Upper lobe of left lung (tissue), 6 donors: ENCODE data around the gene C2. TPM values are rescaled to one million over a fixed set of nuclear protein-coding genes. Genes with fewer than 3 reads are reported as not detected.

Experiments
- ATAC-seq, 2 donors: fragments of 200-7000 bp; cut with Tn5 transposase; one replicate each; pipeline ENCODE4 v1.9.1; 2022; ENCODE audit warnings: mild to moderate bottlenecking in 2 of 2, moderate library complexity in 2 of 2; ENCODE audit not compliant: low FRiP score in 2 of 2
- DNase-seq, 2 donors: peaks; one replicate each; pipeline ENCODE4 v3.0.0-alpha.2; 2019 to 2020
- H3K27ac ChIP-seq, 4 donors: fragments of 200-600 bp; sonication (generic); one replicate each; pipeline ENCODE4 v1.5.1; 2016 to 2019
- H3K27me3 ChIP-seq, 4 donors: fragments of 200-600 bp; sonication (generic); one replicate each; pipeline ENCODE4 v1.5.1; 2017 to 2019
- H3K36me3 ChIP-seq, 4 donors: fragments of 200-600 bp; sonication (generic); one replicate each; pipeline ENCODE4 v1.5.1; 2016 to 2019
- H3K4me1 ChIP-seq, 4 donors: fragments of 200-600 bp; sonication (generic); one replicate each; pipeline ENCODE4 v1.5.1; 2018 to 2019
- H3K4me3 ChIP-seq, 4 donors: fragments of 200-600 bp; sonication (generic); one replicate each; pipeline ENCODE4 v1.5.1; 2017 to 2019; ENCODE audit warnings: mild to moderate bottlenecking in 2 of 4, moderate library complexity in 1 of 4
- H3K9me3 ChIP-seq, 4 donors: fragments of 200-600 bp; sonication (generic); one replicate each; pipeline ENCODE4 v1.5.1; 2018 to 2019
- EP300 ChIP-seq, 4 donors: sonication (generic); formaldehyde crosslinking; IDR thresholded peaks; one replicate each; pipeline ENCODE4 v1.5.1; 2017; ENCODE audit warnings: antibody characterized with exemption in 4 of 4, control low read depth in 2 of 4
- POLR2A ChIP-seq, 4 donors: fragments of 450-650 bp; IDR thresholded peaks; one replicate each; pipeline ENCODE4 v1.5.1; 2016 to 2017; ENCODE audit warnings: antibody characterized with exemption in 4 of 4, mild to moderate bottlenecking in 2 of 4
- POLR2AphosphoS5 ChIP-seq, 2 donors: sonication (generic); formaldehyde crosslinking; IDR thresholded peaks; one replicate each; pipeline ENCODE4 v1.5.1; 2017; ENCODE audit warnings: antibody characterized with exemption in 2 of 2
- WGBS, 2 donors: methylation state at CpG; one replicate each; pipeline ENCODE4 v1.1.5; 2017 to 2018; 5-methylcytosine and 5-hydroxymethylcytosine counted together
- total RNA-seq, 6 donors: library from RNA; depleted of rRNA in 4 of 6; stranded (reverse); fragments of >200 nt in 4 of 6; gene quantifications; one replicate each; pipeline versions ENCODE4 v1.1.0 to v1.2.1, GENCODE V29; 2016 to 2021
- TF ChIP-seq, protein P1 (sequence below), 6 experiments: fragments of 450-650 bp in 4 of 6; fragments of 200-600 bp in 2 of 6; sonication (generic) in 2 of 6; IDR thresholded peaks; one replicate each; pipeline ENCODE4 v1.5.1; 2016 to 2019; ENCODE audit warnings: antibody characterized with exemption in 6 of 6
- donor health status: DM: no; HTN: no; CAD: no; lungs with moderate emphysema.
- donor health status: DM: no; HTN: yes; CAD: no; lungs with severe emphysema.

Gene C2
- total RNA-seq, 6 donors from 2014 or later = 119 to 322 (median 233) TPM

DNA sequence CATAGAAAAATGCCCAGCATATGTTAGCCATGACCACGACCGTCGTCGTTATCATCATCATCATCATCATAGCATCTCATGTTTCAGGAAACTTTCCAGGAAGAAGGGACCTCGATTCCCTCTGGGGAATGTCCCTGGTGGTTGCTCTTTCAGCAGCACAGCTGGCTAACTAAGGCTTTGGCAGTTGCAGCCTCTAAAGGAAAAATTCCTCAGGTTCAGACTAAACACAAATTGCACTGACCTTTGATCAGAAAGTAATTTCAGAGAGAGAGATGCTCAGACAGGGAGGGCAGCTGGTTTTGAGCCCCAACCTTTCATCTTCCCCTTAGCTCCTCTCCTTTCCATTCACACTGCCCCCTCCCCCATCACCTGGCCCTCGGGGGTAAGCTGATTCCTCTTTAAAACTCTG lies 12.7 kb downstream of the C2 start:
- ATAC-seq (no peak), DNase-seq (no peak)
- H3K27ac ChIP-seq = no peak overlapping the region
- peaks cover 4 to 8% (median 8%) of the 10 kb centered on the region in 4 donors for H3K4me1 ChIP-seq
- WGBS, 2 donors = 6 to 23% methylated on average over 3 to 6 of the region's 6 CpGs
- peaks cover 0 to 33% (median 6%) of the 10 kb centered on the region in 4 donors for H3K36me3 ChIP-seq
- TF ChIP-seq EP300 (IDR thresholded peaks at IDR 0.05) = no peak
- TF ChIP-seq POLR2A (IDR thresholded peaks at IDR 0.05) = no peak
- TF ChIP-seq, protein P1, sequence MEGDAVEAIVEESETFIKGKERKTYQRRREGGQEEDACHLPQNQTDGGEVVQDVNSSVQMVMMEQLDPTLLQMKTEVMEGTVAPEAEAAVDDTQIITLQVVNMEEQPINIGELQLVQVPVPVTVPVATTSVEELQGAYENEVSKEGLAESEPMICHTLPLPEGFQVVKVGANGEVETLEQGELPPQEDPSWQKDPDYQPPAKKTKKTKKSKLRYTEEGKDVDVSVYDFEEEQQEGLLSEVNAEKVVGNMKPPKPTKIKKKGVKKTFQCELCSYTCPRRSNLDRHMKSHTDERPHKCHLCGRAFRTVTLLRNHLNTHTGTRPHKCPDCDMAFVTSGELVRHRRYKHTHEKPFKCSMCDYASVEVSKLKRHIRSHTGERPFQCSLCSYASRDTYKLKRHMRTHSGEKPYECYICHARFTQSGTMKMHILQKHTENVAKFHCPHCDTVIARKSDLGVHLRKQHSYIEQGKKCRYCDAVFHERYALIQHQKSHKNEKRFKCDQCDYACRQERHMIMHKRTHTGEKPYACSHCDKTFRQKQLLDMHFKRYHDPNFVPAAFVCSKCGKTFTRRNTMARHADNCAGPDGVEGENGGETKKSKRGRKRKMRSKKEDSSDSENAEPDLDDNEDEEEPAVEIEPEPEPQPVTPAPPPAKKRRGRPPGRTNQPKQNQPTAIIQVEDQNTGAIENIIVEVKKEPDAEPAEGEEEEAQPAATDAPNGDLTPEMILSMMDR (IDR thresholded peaks at IDR 0.05) = no peak
- TF ChIP-seq POLR2AphosphoS5 (IDR thresholded peaks at IDR 0.05) = no peak
- no peak overlapping the region for H3K4me3 ChIP-seq
- H3K9me3 ChIP-seq = no peaks in the 10 kb centered on the region
- no peaks in the 10 kb centered on the region for H3K27me3 ChIP-seq

DNA sequence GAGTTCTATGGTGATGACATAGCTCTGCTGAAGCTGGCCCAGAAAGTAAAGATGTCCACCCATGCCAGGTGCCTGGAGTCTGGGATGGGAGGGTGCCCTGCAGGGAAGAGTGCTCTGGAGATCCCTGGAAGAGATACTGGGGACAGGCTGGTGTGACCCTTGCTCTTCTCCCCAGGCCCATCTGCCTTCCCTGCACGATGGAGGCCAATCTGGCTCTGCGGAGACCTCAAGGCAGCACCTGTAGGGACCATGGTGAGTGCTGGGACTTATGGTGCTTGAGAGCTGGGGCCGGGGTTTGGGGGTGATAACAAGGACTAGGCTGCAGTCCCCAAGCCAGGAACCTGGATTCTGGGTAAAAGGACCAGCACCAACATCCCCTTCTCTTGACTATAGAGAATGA lies 16.2 kb downstream of the C2 start:
- no peak for ATAC-seq
- WGBS, 2 donors = 80 to 92% methylated on average over 2 to 3 of the region's 3 CpGs
- Histone ChIP-seq H3K9me3 (no peaks in the 10 kb centered on the region), H3K27me3 (no peaks in the 10 kb centered on the region), H3K36me3 (peaks cover 0 to 37% (median 8%) of the 10 kb centered on the region in 4 donors), H3K27ac (no peak overlapping the region), H3K4me1 (peaks cover 17 to 26% (median 21%) of the 10 kb centered on the region in 4 donors), H3K4me3 (no peak overlapping the region)
- DNase-seq = no peak
- no peak for TF ChIP-seq POLR2A (IDR thresholded peaks at IDR 0.05)
- TF ChIP-seq, protein P1 (IDR thresholded peaks at IDR 0.05) = no peak
- TF ChIP-seq EP300 (IDR thresholded peaks at IDR 0.05) = no peak
- no peak for TF ChIP-seq POLR2AphosphoS5 (IDR thresholded peaks at IDR 0.05)

DNA sequence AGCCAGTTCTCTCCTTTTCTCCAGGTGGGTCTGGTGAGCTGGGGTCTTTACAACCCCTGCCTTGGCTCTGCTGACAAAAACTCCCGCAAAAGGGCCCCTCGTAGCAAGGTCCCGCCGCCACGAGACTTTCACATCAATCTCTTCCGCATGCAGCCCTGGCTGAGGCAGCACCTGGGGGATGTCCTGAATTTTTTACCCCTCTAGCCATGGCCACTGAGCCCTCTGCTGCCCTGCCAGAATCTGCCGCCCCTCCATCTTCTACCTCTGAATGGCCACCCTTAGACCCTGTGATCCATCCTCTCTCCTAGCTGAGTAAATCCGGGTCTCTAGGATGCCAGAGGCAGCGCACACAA lies 17.6 kb downstream of the C2 start:
- Histone ChIP-seq H3K36me3 (peaks cover 0 to 29% (median 10%) of the 10 kb centered on the region in 4 donors), H3K27ac (peak overlapping the region; percentile 76 to 90 (median 86)), H3K4me3 (peak overlapping the region in 2 of 4 donors; percentile 26 to 39), H3K27me3 (no peaks in the 10 kb centered on the region), H3K9me3 (no peaks in the 10 kb centered on the region), H3K4me1 (peaks cover 17 to 28% (median 21%) of the 10 kb centered on the region in 4 donors)
- WGBS, 2 donors = 80 to 85% methylated on average over 9 of the region's 9 CpGs
- TF ChIP-seq EP300 (IDR thresholded peaks at IDR 0.05) = no peak
- TF ChIP-seq, protein P1 (IDR thresholded peaks at IDR 0.05) = no peak
- no peak for TF ChIP-seq POLR2AphosphoS5 (IDR thresholded peaks at IDR 0.05)
- TF ChIP-seq POLR2A (IDR thresholded peaks at IDR 0.05) = no peak
- ATAC-seq = no peak
- no peak for DNase-seq

DNA sequence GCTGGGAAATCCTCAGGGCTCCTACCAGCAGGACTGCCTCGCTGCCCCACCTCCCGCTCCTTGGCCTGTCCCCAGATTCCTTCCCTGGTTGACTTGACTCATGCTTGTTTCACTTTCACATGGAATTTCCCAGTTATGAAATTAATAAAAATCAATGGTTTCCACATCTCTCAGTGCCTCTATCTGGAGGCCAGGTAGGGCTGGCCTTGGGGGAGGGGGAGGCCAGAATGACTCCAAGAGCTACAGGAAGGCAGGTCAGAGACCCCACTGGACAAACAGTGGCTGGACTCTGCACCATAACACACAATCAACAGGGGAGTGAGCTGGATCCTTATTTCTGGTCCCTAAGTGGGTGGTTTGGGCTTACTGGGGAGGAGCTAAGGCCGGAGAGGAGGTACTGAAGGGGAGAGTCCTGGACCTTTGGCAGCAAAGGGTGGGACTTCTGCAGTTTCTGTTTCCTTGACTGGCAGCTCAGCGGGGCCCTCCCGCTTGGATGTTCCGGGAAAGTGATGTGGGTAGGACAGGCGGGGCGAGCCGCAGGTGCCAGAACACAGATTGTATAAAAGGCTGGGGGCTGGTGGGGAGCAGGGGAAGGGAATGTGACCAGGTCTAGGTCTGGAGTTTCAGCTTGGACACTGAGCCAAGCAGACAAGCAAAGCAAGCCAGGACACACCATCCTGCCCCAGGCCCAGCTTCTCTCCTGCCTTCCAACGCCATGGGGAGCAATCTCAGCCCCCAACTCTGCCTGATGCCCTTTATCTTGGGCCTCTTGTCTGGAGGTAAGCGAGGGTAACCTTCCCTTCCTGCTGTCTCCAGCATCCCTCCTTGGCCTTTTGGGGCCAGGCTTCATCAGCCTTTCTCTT lies 18.2 kb downstream of the C2 start, which contains the start of gene CFB:
Gene CFB, plus strand, starts transcription at position 589 of the 863 bp plus-strand sequence. Its CDS starts 127 bp downstream, at position 716.
- H3K27ac ChIP-seq = peak within 1 kb of the TSS; percentile 76 to 90 (median 86)
- peaks cover 0 to 31% (median 15%) of the 10 kb centered on the region in 4 donors for H3K36me3 ChIP-seq
- peak in 1 of 2 donors; percentile 85 for DNase-seq
- H3K27me3 ChIP-seq = no peaks in the 10 kb centered on the region
- H3K4me3 ChIP-seq = peak within 1 kb of the TSS in 3 of 4 donors; percentile 3 to 39 (median 26)
- TF ChIP-seq POLR2AphosphoS5 (IDR thresholded peaks at IDR 0.05) (peak; percentile 46 to 53), POLR2A (IDR thresholded peaks at IDR 0.05) (peak in 1 of 4 donors; percentile 46), EP300 (IDR thresholded peaks at IDR 0.05) (peak in 2 of 4 donors; percentile 17 to 69)
- TF ChIP-seq, protein P1 (IDR thresholded peaks at IDR 0.05) = no peak
- peak; percentile 80 to 82 for ATAC-seq
- H3K4me1 ChIP-seq = peaks cover 17 to 28% (median 21%) of the 10 kb centered on the region in 4 donors
- no peaks in the 10 kb centered on the region for H3K9me3 ChIP-seq
- 29 to 40% methylated on average over 9 to 11 of the region's 11 CpGs for WGBS, 2 donors
